Measurements from ENCODE around the gene AGAP4.
"Not testable (repeated sequence)": the region's sequence is repeated elsewhere in the genome, so short reads cannot be mapped to it uniquely, and the experiment has no call there.

The AGAP4 gene

DNA sequence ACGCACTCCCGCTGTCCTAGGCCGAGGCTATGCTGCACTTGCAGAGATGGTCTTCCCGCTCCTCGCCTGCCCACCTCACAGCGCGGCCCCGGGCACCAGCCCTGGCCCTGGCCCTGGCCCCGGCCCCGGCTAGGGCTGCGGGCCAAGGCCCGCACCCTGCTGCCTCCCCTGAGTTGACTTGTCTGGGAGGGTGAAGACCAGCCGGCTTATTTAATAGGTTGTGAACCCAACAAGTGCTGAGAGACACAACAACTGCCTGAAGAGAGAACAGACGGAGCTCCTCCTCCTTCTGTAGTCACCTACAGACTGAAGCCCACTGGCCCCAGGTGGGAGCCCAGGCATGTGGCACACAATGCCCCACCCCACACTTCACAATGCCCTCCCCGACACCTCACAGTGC is at the start of gene AGAP4:
TSS of gene AGAP4 (minus strand) at position 101 of the 400 bp plus-strand sequence. CDS start 153 bp downstream, outside the sequence.
- DNase-seq, result not testable (repeated sequence)

DNA sequence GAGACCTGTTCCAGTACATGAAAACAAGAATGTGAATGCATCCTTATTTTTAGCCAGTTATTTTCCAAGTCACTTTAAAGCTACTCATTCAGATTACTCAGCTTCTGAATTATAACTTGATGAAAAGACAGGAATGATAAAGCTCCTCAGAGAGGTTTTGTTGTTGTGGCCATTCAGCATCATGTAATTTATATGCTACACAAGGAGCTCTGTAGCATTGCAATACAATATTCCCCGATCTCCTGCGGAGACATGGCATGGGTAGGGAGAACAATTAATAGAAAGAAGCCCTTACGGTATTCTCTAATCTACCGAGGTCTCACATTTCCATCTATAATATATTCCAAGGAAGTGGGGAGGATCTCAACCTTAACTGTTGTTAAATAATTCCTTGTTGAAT is 43.4 kb upstream of the AGAP4 start:
- DNase-seq, result not testable (repeated sequence)

- DNase-seq, result not testable (repeated sequence)
Measured at GRCh38 chr10:45889539-45890230, 42.4 kb upstream of the AGAP4 start.

GRCh38 chr10:45882880-45883279 is 35.6 kb upstream of the AGAP4 start:
- DNase-seq, result not testable (repeated sequence)

GRCh38 chr10:45865404-45865803 is 18.1 kb upstream of the AGAP4 start:
- not testable (repeated sequence) for DNase-seq

- not testable (repeated sequence) for DNase-seq
Measured at GRCh38 chr10:45864264-45864663, 17.0 kb upstream of the AGAP4 start.

GRCh38 chr10:45863632-45864031 is 16.3 kb upstream of the AGAP4 start:
- DNase-seq, result not testable (repeated sequence)

DNA sequence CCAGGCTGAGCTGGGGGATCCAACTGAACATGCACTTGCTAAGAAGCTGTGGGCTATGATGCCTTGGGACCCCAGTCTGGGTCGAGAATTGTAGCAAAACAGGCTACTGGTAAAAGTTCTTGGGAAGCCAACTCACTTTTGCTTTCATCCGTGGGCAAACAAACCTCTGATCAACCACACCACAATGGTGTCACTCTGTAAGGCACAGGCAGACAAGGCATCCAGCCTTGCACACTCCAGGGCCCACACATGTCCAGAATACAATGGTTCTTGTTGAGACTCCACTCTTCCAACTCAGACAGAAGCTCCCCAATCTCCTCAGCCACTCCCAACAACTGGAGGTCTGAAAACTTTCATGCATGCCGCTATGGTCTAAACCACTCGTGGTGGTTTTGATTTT is 10.6 kb upstream of the AGAP4 start:
- DNase-seq, result not testable (repeated sequence)

GRCh38 chr10:45848467-45848866 is 1.2 kb upstream of the AGAP4 start:
- DNase-seq, result not testable (repeated sequence)

DNA sequence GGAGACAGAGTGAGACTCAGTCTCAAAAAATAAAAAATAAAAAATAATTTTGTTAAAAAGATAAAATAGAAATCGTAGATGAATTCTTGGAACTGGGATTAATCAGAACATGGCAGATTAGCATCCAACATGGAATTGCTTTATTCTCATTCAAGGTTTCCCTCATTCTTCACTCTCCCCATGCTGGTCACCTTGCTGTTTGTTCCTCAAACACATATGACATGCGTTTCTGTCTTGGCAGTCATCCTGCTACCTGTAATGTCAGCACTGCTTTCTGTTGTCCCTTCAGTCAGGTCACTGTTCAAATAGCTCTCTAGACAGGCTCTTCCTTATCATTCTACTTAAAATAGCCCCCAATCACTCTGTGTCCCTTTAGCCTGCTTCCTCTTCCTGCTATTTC is 24.4 kb downstream of the AGAP4 start:
- not testable (repeated sequence) for DNase-seq

DNA sequence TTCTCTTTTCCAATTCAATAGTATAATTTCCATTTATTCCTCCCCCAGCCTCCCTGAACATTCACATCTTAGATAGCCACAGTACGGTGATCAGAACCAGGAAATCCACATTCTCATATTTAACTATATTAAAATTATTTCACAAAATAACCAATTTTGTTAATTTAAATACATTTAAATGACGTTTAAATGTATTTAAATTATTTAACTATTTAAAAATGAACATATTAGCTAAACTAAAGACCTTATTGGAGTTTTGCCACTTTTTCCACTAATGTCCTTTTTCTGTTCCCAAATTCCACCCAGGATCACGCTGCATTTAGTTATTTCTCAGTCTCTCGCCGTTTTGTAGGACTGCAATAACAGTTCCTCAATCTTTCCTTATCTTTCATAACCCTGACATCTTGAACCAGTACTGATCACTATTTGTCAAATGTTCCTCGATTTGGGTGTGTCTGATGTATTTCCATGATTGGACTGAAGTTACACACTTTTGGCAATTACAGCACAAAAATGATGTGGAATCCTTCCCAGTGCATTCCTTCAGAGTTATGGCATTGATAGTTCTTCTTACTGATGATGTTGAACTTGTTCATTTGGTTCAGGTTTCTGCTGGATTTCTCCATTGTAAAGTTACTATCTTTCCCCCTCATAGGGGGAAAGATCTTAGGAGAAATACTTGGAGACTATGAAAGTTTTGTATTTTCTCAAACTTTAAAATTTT is 27.0 kb downstream of the AGAP4 start:
- not testable (repeated sequence) for DNase-seq

DNA sequence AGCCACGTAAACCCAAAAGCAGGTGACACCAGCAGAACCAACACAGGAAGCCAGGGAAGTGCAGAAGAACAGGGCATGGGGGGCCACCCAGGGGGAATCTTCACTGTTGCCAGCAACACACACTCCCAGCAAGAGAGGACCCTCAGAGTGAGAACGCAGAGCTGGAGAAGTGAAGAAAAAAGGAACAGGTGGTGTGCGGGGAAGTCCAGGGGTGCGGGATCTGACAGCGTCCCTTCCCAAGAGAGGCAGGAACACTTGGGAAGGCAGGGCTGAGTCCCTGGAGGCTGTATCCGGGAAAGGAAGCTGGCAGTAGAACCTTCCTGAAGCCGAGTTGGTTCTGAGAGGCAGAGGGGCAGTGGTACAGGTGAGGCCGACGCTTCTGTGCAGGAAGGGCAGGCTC is 27.7 kb downstream of the AGAP4 start:
- no peak for DNase-seq

GRCh38 chr10:45817912-45818311 is 29.4 kb downstream of the AGAP4 start:
- no peak for DNase-seq

GRCh38 chr10:45817130-45817859 is 30.0 kb downstream of the AGAP4 start:
- no peak for DNase-seq

DNA sequence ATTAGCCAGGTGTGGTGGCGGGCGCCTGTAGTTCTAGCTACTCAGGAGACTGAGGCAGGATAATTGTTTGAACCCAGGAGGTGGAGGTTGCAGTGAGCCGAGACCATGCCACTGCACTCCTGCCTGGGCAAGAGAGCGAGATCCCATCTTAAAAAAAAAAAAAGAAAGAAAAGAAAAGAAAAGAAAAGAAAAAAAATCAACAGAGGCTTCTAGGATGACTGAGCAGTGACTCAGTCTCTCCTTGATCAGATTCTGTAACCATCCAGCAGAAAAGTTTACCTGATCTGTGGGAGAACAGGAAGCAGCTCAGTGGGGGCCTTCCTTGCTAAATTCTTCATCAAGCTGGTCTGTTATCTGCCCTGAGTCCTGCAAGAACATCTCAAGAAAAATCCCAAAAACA is 33.2 kb downstream of the AGAP4 start:
- not testable (repeated sequence) for DNase-seq

DNA sequence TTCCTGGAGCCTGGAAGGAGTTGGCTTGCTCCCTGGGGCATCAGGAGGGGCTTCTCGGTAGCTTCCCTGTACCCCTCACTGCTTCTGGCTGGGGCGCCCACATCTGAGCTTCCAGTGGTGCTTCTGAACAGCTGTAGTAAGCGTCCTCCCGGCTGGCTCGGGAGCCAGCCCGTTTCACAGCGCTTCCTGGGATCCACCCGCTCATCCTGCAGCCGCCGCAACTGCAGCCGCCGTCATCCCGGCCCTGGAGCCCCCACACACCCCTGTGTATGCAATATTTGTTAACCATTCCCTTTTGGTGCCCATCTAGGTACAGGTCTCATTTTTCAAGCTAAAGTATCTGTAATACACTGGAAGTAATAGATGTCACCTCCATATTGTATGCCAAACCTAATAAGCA is 34.3 kb downstream of the AGAP4 start:
- not testable (repeated sequence) for DNase-seq

DNA sequence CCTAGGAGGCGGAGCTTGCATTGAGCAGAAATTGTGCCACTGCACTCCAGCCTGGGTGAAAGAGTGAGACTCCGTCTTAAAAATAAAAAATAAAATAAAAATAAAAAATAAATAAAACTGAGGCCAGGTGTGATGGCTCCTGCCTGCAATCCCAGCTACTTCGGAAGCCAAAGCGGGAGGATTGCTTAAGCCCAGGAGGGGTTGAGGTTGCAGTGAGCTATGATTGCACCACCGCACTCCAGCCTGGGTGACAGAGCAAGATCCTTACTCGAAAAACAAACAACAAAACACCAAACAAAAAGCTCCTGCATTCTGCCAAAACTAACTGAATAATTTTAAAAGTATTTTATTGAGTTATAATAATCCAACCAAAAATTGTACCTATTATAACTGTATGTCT is 36.2 kb downstream of the AGAP4 start:
- DNase-seq, result no peak

GRCh38 chr10:45809837-45810236 is 37.5 kb downstream of the AGAP4 start:
- DNase-seq, result no peak

GRCh38 chr10:45804996-45805395 is 42.3 kb downstream of the AGAP4 start:
- not testable (repeated sequence) for DNase-seq

- not testable (repeated sequence) for DNase-seq
Measured at GRCh38 chr10:45803060-45804010, 44.0 kb downstream of the AGAP4 start.

DNA sequence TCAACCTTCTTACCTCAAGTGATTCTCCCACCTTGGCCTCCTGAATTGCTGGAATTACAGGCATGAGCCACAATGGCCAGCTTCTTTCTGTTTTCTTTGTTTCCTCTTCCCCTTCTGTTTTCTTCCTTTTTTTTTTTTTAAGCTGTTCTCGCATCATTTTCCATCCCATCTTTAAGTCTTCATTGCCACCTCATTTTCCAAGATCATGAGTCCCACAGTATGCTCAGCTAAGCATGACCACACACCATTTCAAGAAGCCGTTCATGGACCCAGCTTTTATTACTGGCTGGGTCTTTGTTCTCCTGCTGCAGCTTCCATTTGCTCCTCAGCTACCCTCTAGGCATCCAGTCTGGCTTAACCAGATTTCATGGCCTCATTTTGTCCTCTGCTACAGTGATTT is 52.5 kb downstream of the AGAP4 start:
- DNase-seq, result not testable (repeated sequence)

GRCh38 chr10:45790694-45791426 is 56.4 kb downstream of the AGAP4 start:
- DNase-seq, result not testable (repeated sequence)

All from stimulated activated CD4-positive, alpha-beta T cell treated with anti-CD3 and anti-CD28 coated beads, Interleukin-4, amount 100 ng/mL, for 24 hours (primary cell).